Osteocyte (in vitro differentiated cells): ENCODE results near the gene NTPCR. TPM values are rescaled to one million over a fixed set of nuclear protein-coding genes. Genes with fewer than 3 reads are reported as not detected.
A peak's percentile ranks its signal among the peaks of the same experiment; 100 is the strongest.

Source experiments
- DNase-seq: peaks from one replicate; pipeline ENCODE4 v3.0.0; 2021; ENCODE audit warnings: mixed read lengths; ENCODE audit not compliant: unreplicated experiment; ENCODE audit errors: extremely low spot score
- H3K27ac Mint-ChIP-seq: one replicate; pipeline ENCODE4 v1.8.0; 2021; ENCODE audit warnings: mild to moderate bottlenecking, mixed read lengths; ENCODE audit not compliant: unreplicated experiment
- H3K27me3 Mint-ChIP-seq: one replicate; pipeline ENCODE4 v1.8.0; 2021; ENCODE audit warnings: mixed read lengths; ENCODE audit not compliant: unreplicated experiment
- H3K36me3 Mint-ChIP-seq: one replicate; pipeline ENCODE4 v1.8.0; 2021; ENCODE audit warnings: mixed read lengths; ENCODE audit not compliant: unreplicated experiment
- H3K4me1 Mint-ChIP-seq: one replicate; pipeline ENCODE4 v1.8.0; 2021; ENCODE audit warnings: mixed read lengths; ENCODE audit not compliant: unreplicated experiment
- H3K4me3 Mint-ChIP-seq: one replicate; pipeline ENCODE4 v1.8.0; 2021; ENCODE audit warnings: mild to moderate bottlenecking, moderate library complexity, mixed read lengths; ENCODE audit not compliant: unreplicated experiment
- H3K9me3 Mint-ChIP-seq: one replicate; pipeline ENCODE4 v1.8.0; 2021; ENCODE audit warnings: mixed read lengths; ENCODE audit not compliant: unreplicated experiment
- total RNA-seq: library from RNA; stranded (reverse); gene quantifications from 2 replicates; pipeline ENCODE4 v1.2.1, GENCODE V29; 2021
- TF ChIP-seq, protein P1 (sequence below): fragments of 200-600 bp; sonication (generic); IDR thresholded peaks from 2 replicates; pipeline ENCODE4 v1.5.0; 2021; ENCODE audit warnings: antibody characterized with exemption, mild to moderate bottlenecking, moderate library complexity

Gene NTPCR
- total RNA-seq, 1 donor from 2014 or later = 29.6 TPM

DNA sequence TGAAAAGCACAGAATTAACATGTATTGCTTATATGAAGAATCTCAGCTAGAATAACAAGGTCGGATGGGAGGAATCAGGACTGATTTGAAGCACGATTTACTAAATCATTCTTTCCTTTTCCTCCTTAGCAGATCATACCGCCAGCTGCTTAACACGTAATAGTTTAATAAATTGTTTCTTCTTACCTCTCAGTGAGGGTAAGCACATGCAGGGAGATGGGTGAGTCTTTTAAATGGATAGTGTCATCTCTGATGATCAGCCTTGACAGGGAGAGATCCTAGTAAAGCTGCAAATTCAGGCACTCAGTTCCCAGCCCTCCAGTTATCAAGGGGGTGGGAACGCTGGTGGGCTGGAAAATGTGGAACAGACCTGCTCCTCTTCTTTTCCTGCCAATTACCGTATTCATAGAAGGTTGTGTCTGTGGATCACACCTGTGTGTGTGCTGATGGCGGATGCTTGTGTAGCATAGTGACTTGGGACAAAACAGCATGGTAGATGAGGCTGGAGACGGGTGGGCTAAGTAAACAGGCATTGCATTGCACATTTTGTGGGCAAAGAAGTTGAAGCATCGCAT is 30.7 kb downstream of the NTPCR start:
- Mint-ChIP-seq H3K27me3 (no peaks in the 10 kb centered on the region), H3K27ac (no peak overlapping the region), H3K9me3 (no peaks in the 10 kb centered on the region), H3K36me3 (peaks cover 18% of the 10 kb centered on the region), H3K4me1 (peaks cover 9% of the 10 kb centered on the region), H3K4me3 (no peak overlapping the region)
- peak; percentile 25 for DNase-seq
- TF ChIP-seq, protein P1, sequence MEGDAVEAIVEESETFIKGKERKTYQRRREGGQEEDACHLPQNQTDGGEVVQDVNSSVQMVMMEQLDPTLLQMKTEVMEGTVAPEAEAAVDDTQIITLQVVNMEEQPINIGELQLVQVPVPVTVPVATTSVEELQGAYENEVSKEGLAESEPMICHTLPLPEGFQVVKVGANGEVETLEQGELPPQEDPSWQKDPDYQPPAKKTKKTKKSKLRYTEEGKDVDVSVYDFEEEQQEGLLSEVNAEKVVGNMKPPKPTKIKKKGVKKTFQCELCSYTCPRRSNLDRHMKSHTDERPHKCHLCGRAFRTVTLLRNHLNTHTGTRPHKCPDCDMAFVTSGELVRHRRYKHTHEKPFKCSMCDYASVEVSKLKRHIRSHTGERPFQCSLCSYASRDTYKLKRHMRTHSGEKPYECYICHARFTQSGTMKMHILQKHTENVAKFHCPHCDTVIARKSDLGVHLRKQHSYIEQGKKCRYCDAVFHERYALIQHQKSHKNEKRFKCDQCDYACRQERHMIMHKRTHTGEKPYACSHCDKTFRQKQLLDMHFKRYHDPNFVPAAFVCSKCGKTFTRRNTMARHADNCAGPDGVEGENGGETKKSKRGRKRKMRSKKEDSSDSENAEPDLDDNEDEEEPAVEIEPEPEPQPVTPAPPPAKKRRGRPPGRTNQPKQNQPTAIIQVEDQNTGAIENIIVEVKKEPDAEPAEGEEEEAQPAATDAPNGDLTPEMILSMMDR = no peak

DNA sequence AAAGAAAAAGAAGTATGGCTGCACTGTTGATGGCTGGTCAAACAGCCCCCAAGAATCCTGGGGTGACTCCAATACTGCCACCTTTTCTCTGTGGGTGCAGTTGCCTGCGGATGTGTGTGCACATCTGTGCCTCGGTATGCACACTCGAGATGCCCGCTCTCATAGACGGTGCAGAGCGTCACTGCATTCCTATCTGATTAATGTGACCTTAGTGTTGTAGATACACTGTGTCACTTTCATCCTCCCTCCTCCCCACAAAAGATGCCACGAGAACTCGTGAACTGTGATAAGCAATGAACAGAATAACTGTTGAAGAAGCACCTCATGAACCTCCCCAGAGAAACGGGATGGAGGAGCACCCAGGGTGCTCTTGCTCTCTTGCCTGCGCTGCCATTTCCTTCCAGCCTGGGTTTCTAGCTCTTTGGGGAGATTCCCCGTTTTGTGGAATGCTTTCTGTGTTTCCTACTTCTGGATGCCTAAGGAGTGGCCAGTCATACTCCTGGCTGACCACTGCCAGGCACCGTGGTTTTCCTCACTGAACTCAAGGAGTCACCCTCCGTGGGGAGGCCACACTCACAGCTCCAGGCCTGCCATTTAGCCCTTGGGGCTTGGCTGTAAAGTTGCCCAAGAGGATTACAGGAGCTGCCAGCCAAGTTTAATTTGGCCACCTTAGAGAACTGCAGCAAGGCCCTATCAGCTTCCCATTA is 32.0 kb downstream of the NTPCR start:
- Mint-ChIP-seq H3K27ac (no peak overlapping the region), H3K9me3 (no peaks in the 10 kb centered on the region), H3K4me1 (peaks cover 9% of the 10 kb centered on the region), H3K4me3 (no peak overlapping the region), H3K36me3 (peaks cover 13% of the 10 kb centered on the region), H3K27me3 (no peaks in the 10 kb centered on the region)
- DNase-seq = peak; percentile 62
- TF ChIP-seq, protein P1 = no peak

DNA sequence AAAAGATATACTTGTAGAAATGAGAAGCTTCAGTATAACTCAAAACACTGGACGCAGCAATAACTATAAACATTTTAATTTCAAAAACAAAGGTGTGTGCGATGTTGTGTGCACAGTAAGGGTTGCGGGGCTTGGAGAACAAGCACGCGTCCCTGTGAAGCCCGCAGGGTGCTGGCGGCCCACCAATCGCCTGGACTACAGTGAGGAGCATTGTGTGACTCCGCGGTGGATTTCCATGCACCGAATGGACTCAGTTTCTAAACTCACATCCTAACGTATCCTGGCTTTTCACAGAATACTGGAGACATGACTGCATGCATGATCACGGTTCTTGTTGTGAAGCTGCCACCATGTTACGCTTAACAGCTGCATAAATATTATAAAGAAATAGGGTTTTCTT is 33.0 kb downstream of the NTPCR start:
- TF ChIP-seq, protein P1 = no peak
- Mint-ChIP-seq H3K4me1 (peaks cover 9% of the 10 kb centered on the region), H3K9me3 (no peaks in the 10 kb centered on the region), H3K27ac (no peak overlapping the region), H3K36me3 (peaks cover 7% of the 10 kb centered on the region), H3K27me3 (no peaks in the 10 kb centered on the region), H3K4me3 (no peak overlapping the region)
- DNase-seq = peak; percentile 48

DNA sequence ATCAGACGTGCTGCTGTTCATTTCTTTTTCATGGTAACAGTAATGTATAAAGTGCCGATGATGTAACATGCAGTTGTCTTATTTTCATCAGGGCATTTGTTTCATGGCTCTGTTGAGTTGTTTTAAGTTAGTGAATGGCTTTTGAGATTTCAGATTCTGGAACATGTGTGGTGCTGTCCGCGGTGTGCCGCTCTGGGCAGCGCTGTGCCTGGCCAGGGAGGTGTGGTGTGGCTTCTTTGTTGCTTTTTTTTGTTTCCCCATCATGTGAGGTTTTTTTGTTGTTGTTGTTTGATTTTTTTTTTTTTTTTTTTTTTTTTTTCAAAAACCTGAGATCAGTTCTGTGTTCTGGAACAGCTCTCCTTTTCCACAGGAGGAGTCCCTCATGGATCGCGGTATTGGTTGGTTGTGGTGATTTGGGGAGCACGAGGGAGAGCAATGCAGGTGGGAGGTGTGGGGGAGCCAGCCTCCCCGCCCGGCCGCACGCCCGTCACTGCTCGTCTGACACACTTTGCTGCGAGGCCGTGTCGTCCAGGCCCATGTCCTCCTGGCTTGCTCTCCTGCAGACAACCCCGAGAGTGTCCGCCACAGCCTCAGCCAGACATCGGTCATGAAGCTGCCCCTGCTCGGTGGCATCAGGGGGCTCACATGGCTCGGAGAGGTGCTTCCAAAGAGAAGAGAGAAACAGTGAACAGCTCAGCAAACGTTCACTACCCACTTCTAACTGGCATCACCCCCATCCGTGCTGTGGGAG is 33.6 kb downstream of the NTPCR start:
- DNase-seq = peak; percentile 81
- Mint-ChIP-seq H3K27ac (no peak overlapping the region), H3K27me3 (no peaks in the 10 kb centered on the region), H3K4me1 (peaks cover 9% of the 10 kb centered on the region), H3K36me3 (peaks cover 4% of the 10 kb centered on the region), H3K4me3 (no peak overlapping the region), H3K9me3 (no peaks in the 10 kb centered on the region)
- TF ChIP-seq, protein P1 = no peak
